Measurements from ENCODE around the gene AIPL1. TPM values are rescaled to one million over a fixed set of nuclear protein-coding genes. Genes with fewer than 3 reads are reported as not detected.
A peak's percentile ranks its signal among the peaks of the same experiment; 100 is the strongest.

The AIPL1 gene
- total RNA-seq, 2 experiments from 2014 or later: not detected

DNA sequence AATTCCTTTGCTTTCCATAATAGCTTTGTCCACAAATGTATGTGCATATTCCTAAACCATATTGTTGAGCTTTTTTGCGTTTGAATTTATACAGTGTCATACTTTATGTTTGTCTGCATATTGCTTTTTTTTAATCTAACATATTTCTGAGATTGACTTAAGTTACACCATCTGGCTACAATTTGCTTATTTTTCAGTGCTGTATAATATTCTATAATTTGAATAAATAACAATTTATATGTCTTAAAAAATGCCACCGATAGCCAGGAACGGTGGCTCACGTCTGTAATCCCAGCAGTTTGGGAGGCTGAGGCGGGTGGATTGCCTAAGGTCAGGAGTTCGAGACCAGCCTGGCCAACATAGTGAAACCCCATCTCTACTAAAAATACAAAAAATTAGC is 7.9 kb upstream of the AIPL1 start:
- ChIA-PET CTCF (interaction anchor here (2.5 kb wide), 1 partner anchor 30 kb away, joined by 8 read pairs; no protein-coding TSS in a partner anchor), POLR2A (no interaction called here)
- ATAC-seq: no peak
- peaks cover 4% of the 10 kb centered on the region for H3K36me3 Mint-ChIP-seq (ENCODE audit: low read depth)
- no peak for DNase-seq
- peaks cover 41% of the 10 kb centered on the region for H3K27me3 Mint-ChIP-seq (ENCODE audit: low read depth)
- no peak overlapping the region for H3K4me3 Mint-ChIP-seq
- no peak overlapping the region for H3K27ac Mint-ChIP-seq
- peaks cover 12% of the 10 kb centered on the region for H3K4me1 Mint-ChIP-seq (ENCODE audit: low read depth)
- H3K9me3 Mint-ChIP-seq (ENCODE audit: insufficient read depth): no peaks in the 10 kb centered on the region

DNA sequence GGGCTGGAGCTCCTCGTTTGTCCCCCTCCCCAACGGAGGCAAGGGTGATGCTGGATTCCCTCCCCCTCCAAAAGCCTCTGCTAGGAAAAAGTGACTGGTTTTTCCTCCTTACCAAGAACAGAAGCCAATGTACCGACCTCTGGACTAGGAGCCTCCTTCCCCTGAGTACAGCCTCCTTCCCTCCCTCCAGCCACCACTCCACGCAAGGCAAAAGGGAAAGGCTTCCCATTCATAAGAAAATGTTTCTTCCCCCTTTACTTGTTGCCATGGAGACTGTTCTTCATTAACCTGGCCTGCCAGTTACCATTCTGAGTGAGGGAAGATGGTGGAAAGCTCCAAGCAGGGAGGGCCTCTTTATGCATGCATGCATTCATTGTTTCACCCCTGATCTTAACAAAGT is 5.0 kb upstream of the AIPL1 start:
- no peak for ATAC-seq
- Mint-ChIP-seq H3K27ac (no peak overlapping the region), H3K4me3 (no peak overlapping the region), H3K36me3 (ENCODE audit: low read depth) (peaks cover 4% of the 10 kb centered on the region), H3K27me3 (ENCODE audit: low read depth) (peaks cover 55% of the 10 kb centered on the region), H3K9me3 (ENCODE audit: insufficient read depth) (no peaks in the 10 kb centered on the region), H3K4me1 (ENCODE audit: low read depth) (peaks cover 12% of the 10 kb centered on the region)
- CTCF ChIA-PET: interaction anchor here (1.3 kb wide), 1 partner anchor 848 kb away, joined by 4 read pairs; no protein-coding TSS in a partner anchor
- DNase-seq: no peak
- POLR2A ChIA-PET: interaction anchor here (0.5 kb wide), 1 partner anchor 8 kb away, joined by 4 read pairs; no protein-coding TSS in a partner anchor

DNA sequence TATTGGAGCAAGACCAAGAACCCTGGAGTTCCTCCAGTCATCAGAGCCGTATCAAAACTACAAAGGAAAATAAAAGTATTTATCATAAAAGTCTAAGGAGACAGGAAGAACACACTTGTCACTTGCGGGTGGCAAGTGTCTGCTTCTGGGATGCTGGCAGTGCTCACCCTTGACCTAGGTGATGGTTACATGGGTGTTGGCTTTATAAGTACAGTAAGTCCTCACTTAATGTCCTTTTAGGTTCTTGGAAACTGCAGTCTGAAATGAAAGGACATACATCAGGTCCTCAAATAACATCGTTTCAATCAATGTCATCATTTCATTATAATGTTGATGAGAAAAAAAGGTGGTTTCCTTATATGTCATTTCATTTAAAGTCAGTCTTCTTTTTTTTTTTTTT is 3.0 kb upstream of the AIPL1 start:
- ATAC-seq (no peak), DNase-seq (no peak)
- ChIA-PET POLR2A (no interaction called here), CTCF (interaction anchor here (1.7 kb wide), 1 partner anchor 730 kb away, joined by 4 read pairs; no protein-coding TSS in a partner anchor)
- Mint-ChIP-seq H3K4me1 (ENCODE audit: low read depth) (no peaks in the 10 kb centered on the region), H3K27ac (no peak overlapping the region), H3K4me3 (no peak overlapping the region), H3K9me3 (ENCODE audit: insufficient read depth) (no peaks in the 10 kb centered on the region), H3K27me3 (ENCODE audit: low read depth) (peaks cover 60% of the 10 kb centered on the region), H3K36me3 (ENCODE audit: low read depth) (no peaks in the 10 kb centered on the region)

DNA sequence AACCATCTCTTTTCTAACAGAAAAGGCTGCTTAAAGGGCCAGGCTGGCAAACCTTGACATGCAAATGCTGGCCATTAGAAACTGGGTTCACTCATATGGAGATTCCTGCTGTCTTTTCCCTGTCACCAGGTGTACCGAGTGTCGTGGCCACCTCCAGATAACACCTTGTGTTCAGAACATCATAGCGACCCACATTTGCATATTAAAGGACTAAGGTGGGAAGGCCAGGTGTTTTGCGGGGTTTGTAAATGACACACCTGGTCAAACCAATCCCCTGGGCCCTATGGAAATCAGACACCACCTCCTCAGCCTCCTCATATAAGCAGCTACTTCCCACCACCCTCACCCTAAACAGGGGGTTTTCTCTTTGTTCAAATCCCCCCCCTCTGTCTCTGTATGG is 2.5 kb upstream of the AIPL1 start:
- POLR2A ChIA-PET: interaction anchor here (1.7 kb wide), 1 partner anchor 854 kb away, joined by 4 read pairs; no protein-coding TSS in a partner anchor
- DNase-seq: no peak
- no peak overlapping the region for H3K27ac Mint-ChIP-seq
- H3K4me1 Mint-ChIP-seq (ENCODE audit: low read depth): no peaks in the 10 kb centered on the region
- peaks cover 60% of the 10 kb centered on the region for H3K27me3 Mint-ChIP-seq (ENCODE audit: low read depth)
- CTCF ChIA-PET: interaction anchor here (1.7 to 2.1 kb wide), 2 partner anchors 13 to 730 kb away, joined by 4 to 9 read pairs; no protein-coding TSS in a partner anchor
- no peak for ATAC-seq
- no peak overlapping the region for H3K4me3 Mint-ChIP-seq
- H3K9me3 Mint-ChIP-seq (ENCODE audit: insufficient read depth): no peaks in the 10 kb centered on the region
- no peaks in the 10 kb centered on the region for H3K36me3 Mint-ChIP-seq (ENCODE audit: low read depth)

DNA sequence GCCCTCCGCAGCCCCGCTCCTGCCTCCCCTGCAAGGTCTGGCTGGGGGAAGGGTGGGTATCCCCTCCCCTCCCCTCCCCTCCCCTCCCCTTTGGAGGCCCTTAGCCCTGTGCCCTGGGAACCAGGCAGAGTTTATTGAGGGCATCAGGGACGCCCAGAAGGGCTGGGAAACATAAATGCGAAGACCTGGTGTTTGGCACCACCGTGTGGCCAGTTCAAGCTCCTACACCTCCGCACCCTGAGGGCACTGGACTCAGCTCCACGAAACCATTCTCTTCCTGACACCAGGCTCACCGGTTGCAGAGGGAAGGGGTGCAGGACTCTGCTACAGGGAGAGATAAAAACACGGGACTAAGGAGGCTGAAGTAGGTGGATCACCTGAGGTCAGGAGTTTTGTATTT is 1.0 kb upstream of the AIPL1 start:
- Mint-ChIP-seq H3K9me3 (ENCODE audit: insufficient read depth) (peaks cover 9% of the 10 kb centered on the region), H3K4me3 (no peak overlapping the region), H3K4me1 (ENCODE audit: low read depth) (no peaks in the 10 kb centered on the region), H3K36me3 (ENCODE audit: low read depth) (peaks cover 3% of the 10 kb centered on the region), H3K27me3 (ENCODE audit: low read depth) (peaks cover 59% of the 10 kb centered on the region), H3K27ac (no peak overlapping the region)
- peak; percentile 92 for ATAC-seq
- ChIA-PET POLR2A (interaction anchor here (1.7 kb wide), 1 partner anchor 852 kb away, joined by 4 read pairs; no protein-coding TSS in a partner anchor), CTCF (interaction anchor here (0.6 to 2.9 kb wide), 19 partner anchors 8 to 874 kb away, joined by 3 to 15 read pairs (median 4); partner anchors contain the start of genes NLRP1 and PIMREG)
- peak; percentile 76 for DNase-seq

DNA sequence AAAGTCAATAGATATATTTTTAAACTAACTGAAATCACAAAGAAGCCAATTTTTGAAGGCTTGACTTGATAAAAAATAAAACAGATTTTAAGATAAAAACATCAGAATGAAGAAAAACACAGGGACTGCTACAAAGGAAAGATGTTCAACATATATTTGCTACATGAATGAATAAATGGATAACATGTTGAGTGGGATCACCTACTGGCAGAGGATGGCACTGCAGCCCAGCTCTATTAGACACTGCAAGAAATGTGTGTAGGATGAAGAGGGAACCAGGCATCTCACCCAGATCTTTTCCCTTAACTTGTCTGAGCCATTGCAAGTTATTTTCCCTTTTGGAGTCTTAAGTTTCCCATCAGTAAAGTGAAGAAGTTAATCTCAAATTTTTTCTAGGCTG is 4.2 kb downstream of the AIPL1 start:
- Mint-ChIP-seq H3K27ac (no peak overlapping the region), H3K36me3 (ENCODE audit: low read depth) (peaks cover 9% of the 10 kb centered on the region), H3K4me3 (no peak overlapping the region), H3K27me3 (ENCODE audit: low read depth) (peaks cover 38% of the 10 kb centered on the region), H3K9me3 (ENCODE audit: insufficient read depth) (peaks cover 14% of the 10 kb centered on the region), H3K4me1 (ENCODE audit: low read depth) (peaks cover 21% of the 10 kb centered on the region)
- ChIA-PET POLR2A (no interaction called here), CTCF (interaction anchor here (1.2 to 1.5 kb wide), 2 partner anchors 9 to 11 kb away, joined by 3 to 4 read pairs; no protein-coding TSS in a partner anchor)
- ATAC-seq (no peak), DNase-seq (no peak)

DNA sequence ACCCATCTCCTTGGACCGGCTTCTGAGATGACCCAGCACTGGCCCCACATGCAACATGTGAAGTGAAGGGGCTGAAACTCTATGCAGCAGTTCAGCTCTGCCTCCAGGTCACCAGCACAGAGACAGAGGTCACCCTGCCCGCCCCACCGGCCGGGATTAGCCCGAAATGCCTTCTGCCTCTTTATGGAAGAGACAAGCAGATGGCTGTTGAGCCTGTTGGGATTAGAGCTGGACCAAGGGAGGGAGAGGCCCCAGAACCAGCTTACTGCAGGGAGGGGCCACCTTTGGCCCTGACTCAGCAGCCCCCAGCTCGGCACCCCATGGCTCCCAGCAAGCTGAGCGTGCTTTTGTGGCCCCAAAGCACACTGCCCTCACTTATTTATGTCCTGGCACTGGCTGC is 5.7 kb downstream of the AIPL1 start:
- ChIA-PET CTCF (interaction anchor here (1.0 kb wide), 1 partner anchor 10 kb away, joined by 3 read pairs; no protein-coding TSS in a partner anchor), POLR2A (no interaction called here)
- peaks cover 14% of the 10 kb centered on the region for H3K9me3 Mint-ChIP-seq (ENCODE audit: insufficient read depth)
- H3K4me1 Mint-ChIP-seq (ENCODE audit: low read depth): peaks cover 21% of the 10 kb centered on the region
- ATAC-seq (no peak), DNase-seq (no peak)
- H3K36me3 Mint-ChIP-seq (ENCODE audit: low read depth): peaks cover 9% of the 10 kb centered on the region
- H3K27me3 Mint-ChIP-seq (ENCODE audit: low read depth): peaks cover 45% of the 10 kb centered on the region
- no peak overlapping the region for H3K4me3 Mint-ChIP-seq
- no peak overlapping the region for H3K27ac Mint-ChIP-seq

DNA sequence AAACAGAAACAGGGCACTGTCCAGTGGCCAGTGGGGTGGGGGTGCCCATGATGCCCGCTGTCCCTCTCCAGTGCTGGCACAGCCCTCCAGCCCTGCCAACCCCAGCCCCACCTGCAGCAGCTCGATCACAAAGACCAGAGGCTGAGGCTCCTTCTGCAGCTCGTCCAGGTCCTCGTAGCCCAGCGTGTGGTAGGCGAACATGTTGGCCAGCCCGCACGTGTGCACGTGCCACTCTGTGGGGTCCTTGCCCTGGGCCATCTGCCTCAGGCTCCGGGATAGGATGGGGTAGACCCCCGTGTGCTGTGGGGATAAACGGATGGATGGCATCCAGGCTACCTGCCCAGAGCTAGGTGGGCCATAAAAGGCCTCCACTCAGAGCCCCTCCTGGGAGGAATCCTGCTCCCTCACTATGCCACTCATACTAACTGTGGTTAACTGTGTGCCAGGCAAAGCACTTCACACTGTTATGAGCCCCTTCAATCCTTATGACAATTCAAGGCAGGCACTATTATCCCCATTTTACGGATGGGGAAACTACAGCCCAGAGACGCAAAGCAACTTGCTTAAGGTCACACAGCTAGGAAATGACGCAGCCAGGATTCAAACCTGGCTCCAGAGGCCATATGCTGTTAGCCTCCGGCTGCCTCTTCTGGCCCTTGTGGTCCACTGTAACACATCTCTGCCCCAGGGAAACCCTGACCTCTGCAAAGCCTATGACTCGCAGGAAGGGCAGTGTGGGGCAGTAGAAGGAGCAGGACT is 6.5 kb downstream of the AIPL1 start:
- CTCF ChIA-PET: interaction anchor here (1.0 kb wide), 1 partner anchor 11 kb away, joined by 3 read pairs; no protein-coding TSS in a partner anchor
- POLR2A ChIA-PET: no interaction called here
- Mint-ChIP-seq H3K27ac (no peak overlapping the region), H3K9me3 (ENCODE audit: insufficient read depth) (peaks cover 14% of the 10 kb centered on the region), H3K4me1 (ENCODE audit: low read depth) (peaks cover 21% of the 10 kb centered on the region), H3K36me3 (ENCODE audit: low read depth) (peaks cover 9% of the 10 kb centered on the region), H3K27me3 (ENCODE audit: low read depth) (peaks cover 46% of the 10 kb centered on the region), H3K4me3 (peak overlapping the region; percentile 45)
- ATAC-seq (no peak), DNase-seq (no peak)

DNA sequence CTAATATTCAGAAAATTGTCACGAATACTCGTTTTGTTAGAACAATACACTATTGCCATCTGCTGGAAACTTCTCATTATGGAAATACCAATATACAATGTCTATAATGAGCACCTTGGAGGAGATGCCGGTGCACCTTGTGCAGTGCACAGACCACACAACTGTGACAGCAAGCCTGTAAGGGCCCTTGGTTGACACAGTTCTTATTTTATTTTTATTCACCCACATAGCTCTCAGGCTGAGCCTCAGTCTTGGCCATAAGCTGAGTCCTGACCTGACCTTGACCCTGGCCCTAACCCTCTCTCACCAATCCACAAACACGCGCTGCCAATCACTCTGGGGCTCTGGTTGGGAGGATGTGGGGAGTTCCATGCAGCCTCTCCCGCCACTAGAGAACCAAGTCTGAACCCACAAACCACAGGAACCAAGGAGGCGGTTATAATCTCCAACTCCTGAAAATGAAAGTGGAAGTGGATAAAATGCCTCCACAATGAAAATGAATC is 7.6 kb downstream of the AIPL1 start:
- peaks cover 14% of the 10 kb centered on the region for H3K9me3 Mint-ChIP-seq (ENCODE audit: insufficient read depth)
- peak overlapping the region; percentile 64 for H3K4me3 Mint-ChIP-seq
- CTCF ChIA-PET: interaction anchor here (1.6 to 2.1 kb wide), 2 partner anchors 9 to 16 kb away, joined by 5 to 9 read pairs; partner anchors contain the start of gene PIMREG
- H3K36me3 Mint-ChIP-seq (ENCODE audit: low read depth): peaks cover 9% of the 10 kb centered on the region
- peak; percentile 86 for ATAC-seq
- H3K27me3 Mint-ChIP-seq (ENCODE audit: low read depth): peaks cover 45% of the 10 kb centered on the region
- H3K27ac Mint-ChIP-seq: peak overlapping the region; percentile 83
- DNase-seq: peak; percentile 88
- POLR2A ChIA-PET: no interaction called here
- peaks cover 21% of the 10 kb centered on the region for H3K4me1 Mint-ChIP-seq (ENCODE audit: low read depth)

DNA sequence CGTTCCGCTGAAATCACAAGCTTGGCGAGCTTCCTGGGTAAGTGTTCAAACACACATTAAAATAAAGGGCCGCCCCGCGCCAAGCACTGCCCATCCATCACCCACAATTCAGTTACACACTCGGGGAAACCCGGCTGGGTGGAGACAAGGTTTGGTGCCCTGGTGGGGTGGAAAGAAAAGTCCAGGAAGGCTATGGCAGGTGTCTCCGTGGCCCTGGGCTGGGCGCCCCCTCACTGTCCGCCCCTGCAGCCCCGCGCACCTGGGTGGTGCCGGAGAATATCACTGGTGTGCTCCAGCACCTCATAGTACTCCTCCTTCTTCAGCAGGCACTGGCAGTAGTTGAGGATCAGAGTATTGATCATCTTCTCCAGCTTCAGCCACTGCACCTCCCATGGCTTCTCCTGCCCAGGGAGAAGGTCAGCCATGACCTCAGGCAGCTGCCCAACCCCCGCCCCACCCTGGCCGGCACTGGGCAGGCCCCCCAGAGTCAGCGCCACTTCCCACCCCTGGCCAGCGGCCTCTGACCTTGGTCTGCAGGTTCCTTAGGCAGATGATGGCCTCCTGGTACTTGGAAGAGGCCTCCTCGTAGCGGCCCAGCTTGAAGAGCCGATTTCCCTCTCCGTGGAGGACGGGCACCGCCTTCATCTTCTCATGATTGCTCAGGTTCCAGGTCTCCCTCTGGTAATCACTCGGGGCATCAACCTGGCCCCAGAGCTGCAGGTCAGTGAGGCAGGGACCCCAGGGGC is 8.4 kb downstream of the AIPL1 start:
- H3K4me1 Mint-ChIP-seq (ENCODE audit: low read depth): peaks cover 21% of the 10 kb centered on the region
- no peak for ATAC-seq
- POLR2A ChIA-PET: no interaction called here
- peaks cover 8% of the 10 kb centered on the region for H3K36me3 Mint-ChIP-seq (ENCODE audit: low read depth)
- peaks cover 39% of the 10 kb centered on the region for H3K27me3 Mint-ChIP-seq (ENCODE audit: low read depth)
- peaks cover 10% of the 10 kb centered on the region for H3K9me3 Mint-ChIP-seq (ENCODE audit: insufficient read depth)
- CTCF ChIA-PET: interaction anchor here (1.6 to 2.1 kb wide), 2 partner anchors 9 to 17 kb away, joined by 5 to 9 read pairs; partner anchors contain the start of gene PIMREG
- H3K4me3 Mint-ChIP-seq: no peak overlapping the region
- no peak for DNase-seq
- H3K27ac Mint-ChIP-seq: no peak overlapping the region

DNA sequence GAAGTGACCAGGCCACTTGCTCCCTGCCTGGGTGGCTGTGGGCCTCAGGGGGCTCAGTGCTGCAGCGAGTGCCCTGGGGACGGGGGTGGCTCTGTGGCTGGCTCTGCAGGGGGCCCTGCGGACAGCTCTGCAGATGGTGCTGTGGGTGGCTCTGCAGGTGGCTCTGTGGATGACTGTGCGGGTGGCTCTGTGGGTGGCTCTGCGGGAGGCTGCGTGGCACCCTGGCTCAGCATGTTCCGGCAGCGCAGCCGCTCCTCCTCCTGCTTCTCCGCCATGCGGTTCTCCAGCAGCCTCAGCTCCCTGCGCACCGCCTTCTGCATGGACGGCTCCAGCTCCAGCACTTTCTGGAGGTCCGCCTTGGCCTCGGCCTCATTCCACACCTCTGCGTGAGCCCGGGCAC is 9.5 kb downstream of the AIPL1 start:
- H3K36me3 Mint-ChIP-seq (ENCODE audit: low read depth): peaks cover 3% of the 10 kb centered on the region
- no peak overlapping the region for H3K4me3 Mint-ChIP-seq
- H3K9me3 Mint-ChIP-seq (ENCODE audit: insufficient read depth): no peaks in the 10 kb centered on the region
- ChIA-PET CTCF (interaction anchor here (0.6 kb wide), 1 partner anchor 719 kb away, joined by 3 read pairs; no protein-coding TSS in a partner anchor), POLR2A (no interaction called here)
- no peak overlapping the region for H3K27ac Mint-ChIP-seq
- H3K4me1 Mint-ChIP-seq (ENCODE audit: low read depth): peaks cover 21% of the 10 kb centered on the region
- DNase-seq (no peak), ATAC-seq (no peak)
- H3K27me3 Mint-ChIP-seq (ENCODE audit: low read depth): peaks cover 37% of the 10 kb centered on the region

All from activated CD8-positive, alpha-beta T cell treated with anti-CD3 and anti-CD28 coated beads, Interleukin-2, amount 10 ng/mL, durations not matched to agents 7 days and 5 days (primary cell).